ENCODE measurements around the gene NTF3.

NTF3 gene

DNA sequence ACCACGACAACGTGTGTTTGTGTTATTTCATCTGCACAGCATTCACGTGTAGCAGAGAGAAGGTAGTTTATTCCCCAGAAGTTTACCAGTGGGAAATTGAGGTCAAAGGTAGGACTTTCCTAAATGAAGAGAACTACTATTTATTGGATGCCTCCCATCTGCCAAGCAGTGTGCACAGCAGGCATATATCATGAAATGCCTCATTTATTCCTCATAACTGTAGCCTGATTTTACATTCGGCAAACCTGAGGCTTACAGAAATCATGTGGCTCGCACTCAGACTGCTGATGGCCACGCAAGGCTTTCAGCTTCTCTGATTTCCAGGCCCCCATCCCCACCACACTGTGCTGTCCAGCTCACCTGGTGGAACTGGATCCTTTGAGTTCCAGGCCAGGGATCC lies 33.5 kb downstream of the NTF3 start:
- ATAC-seq (no peak), DNase-seq (ENCODE audit: low spot score in 2 of 2) (no peak)
- H3K36me3 Mint-ChIP-seq, result no peaks in the 10 kb centered on the region
- no peaks in the 10 kb centered on the region for H3K4me1 Mint-ChIP-seq
- no peak overlapping the region for H3K4me3 Mint-ChIP-seq
- H3K27ac Mint-ChIP-seq, result no peak overlapping the region
- no peaks in the 10 kb centered on the region for H3K9me3 Mint-ChIP-seq

DNA sequence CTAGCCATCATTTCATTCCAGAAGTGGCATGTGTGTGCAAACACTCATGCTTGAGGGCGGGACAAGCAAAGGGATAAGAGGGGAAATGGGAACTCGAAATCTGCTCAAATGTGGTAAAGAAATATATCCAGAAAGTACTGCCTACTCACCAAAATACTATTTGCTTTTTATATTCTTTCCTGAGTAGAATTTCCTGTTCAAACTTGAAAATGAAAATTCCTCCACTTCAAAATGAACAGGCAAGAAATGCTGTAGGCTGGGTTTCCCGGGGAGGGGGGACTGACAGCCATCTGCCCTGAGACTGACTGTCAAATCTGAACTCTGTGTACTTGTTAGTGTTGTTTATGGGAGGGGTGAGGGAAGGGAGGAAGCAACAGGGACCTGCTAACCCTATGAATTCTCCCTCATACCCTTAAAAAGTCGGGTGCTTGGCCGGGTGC lies 34.6 kb downstream of the NTF3 start:
- ATAC-seq, result no peak

DNA sequence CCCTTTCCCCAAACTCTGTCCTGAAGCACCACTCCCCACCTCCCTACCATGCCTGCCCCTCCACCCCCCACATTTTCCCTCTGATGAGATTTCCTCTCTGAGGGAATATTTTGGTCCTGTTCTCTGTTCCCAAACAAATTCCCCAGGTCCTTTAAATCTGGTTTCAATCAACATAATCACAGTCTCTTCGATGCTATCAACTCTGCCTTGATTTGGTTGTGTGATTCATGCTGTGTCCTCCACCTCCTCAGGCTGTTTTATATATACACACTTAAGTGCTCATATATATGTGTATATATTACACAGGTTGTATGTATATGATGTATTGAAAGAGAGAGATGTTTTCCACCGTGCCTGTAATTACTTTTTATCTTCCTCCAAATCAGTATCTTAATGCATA lies 36.0 kb downstream of the NTF3 start:
- no peak overlapping the region for H3K27ac Mint-ChIP-seq
- no peaks in the 10 kb centered on the region for H3K9me3 Mint-ChIP-seq
- H3K36me3 Mint-ChIP-seq, result no peaks in the 10 kb centered on the region
- H3K4me3 Mint-ChIP-seq, result no peak overlapping the region
- no peak for DNase-seq (ENCODE audit: low spot score in 2 of 2)
- no peak for ATAC-seq
- H3K4me1 Mint-ChIP-seq, result no peaks in the 10 kb centered on the region

More for the DNA sequence above, 34.6 kb downstream of the NTF3 start:
- H3K4me1 Mint-ChIP-seq, result no peaks in the 10 kb centered on the region
- DNase-seq (ENCODE audit: low spot score in 2 of 2), result no peak
- H3K9me3 Mint-ChIP-seq, result no peaks in the 10 kb centered on the region
- H3K4me3 Mint-ChIP-seq, result no peak overlapping the region
- H3K27ac Mint-ChIP-seq, result no peak overlapping the region
- H3K36me3 Mint-ChIP-seq, result no peaks in the 10 kb centered on the region

GRCh38 chr12:5470221-5470620 lies 38.3 kb downstream of the NTF3 start:
- H3K4me3 Mint-ChIP-seq, result no peak overlapping the region
- H3K36me3 Mint-ChIP-seq, result no peaks in the 10 kb centered on the region
- DNase-seq (ENCODE audit: low spot score in 2 of 2), result no peak
- ATAC-seq, result no peak
- H3K4me1 Mint-ChIP-seq, result no peaks in the 10 kb centered on the region
- no peaks in the 10 kb centered on the region for H3K9me3 Mint-ChIP-seq
- no peak overlapping the region for H3K27ac Mint-ChIP-seq

DNA sequence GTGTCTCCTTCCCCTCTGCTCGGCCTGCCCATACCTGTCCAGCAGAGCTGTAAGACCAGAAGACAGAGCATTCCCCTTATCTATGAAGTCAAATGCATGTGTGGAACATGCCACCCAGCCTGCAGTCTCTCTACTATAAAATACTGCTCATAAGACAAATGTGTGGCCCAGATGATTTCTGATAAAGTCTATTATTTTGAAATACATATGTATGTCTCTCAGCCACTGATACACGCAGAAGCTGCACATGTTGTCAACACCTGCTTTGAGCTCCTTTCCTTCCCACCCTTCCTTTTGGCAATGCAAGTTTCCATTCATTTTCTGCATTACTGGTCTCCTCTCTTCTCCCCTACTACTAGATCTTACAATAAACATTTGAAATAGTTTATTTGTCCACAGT lies 38.8 kb downstream of the NTF3 start:
- Mint-ChIP-seq H3K27ac (no peak overlapping the region), H3K4me3 (no peak overlapping the region), H3K9me3 (no peaks in the 10 kb centered on the region), H3K36me3 (no peaks in the 10 kb centered on the region), H3K4me1 (no peaks in the 10 kb centered on the region)
- ATAC-seq, result no peak
- no peak for DNase-seq (ENCODE audit: low spot score in 2 of 2)

- Mint-ChIP-seq H3K4me1 (no peaks in the 10 kb centered on the region), H3K4me3 (no peak overlapping the region), H3K27ac (no peak overlapping the region), H3K36me3 (no peaks in the 10 kb centered on the region), H3K9me3 (no peaks in the 10 kb centered on the region)
- ATAC-seq (no peak), DNase-seq (ENCODE audit: low spot score in 2 of 2) (no peak)
Measured at GRCh38 chr12:5473076-5473782, 41.3 kb downstream of the NTF3 start.

- H3K27ac Mint-ChIP-seq, result no peak overlapping the region
- H3K36me3 Mint-ChIP-seq, result no peaks in the 10 kb centered on the region
Measured at GRCh38 chr12:5473783-5474116, 41.8 kb downstream of the NTF3 start.

GRCh38 chr12:5476356-5476755 lies 44.4 kb downstream of the NTF3 start:
- Mint-ChIP-seq H3K4me3 (no peak overlapping the region), H3K4me1 (no peaks in the 10 kb centered on the region), H3K36me3 (no peaks in the 10 kb centered on the region), H3K9me3 (no peaks in the 10 kb centered on the region), H3K27ac (no peak overlapping the region)
- ATAC-seq (no peak), DNase-seq (ENCODE audit: low spot score in 2 of 2) (no peak)

More at GRCh38 chr12:5473783-5474116, 41.8 kb downstream of the NTF3 start:
- ATAC-seq (no peak), DNase-seq (ENCODE audit: low spot score in 2 of 2) (no peak)
- no peaks in the 10 kb centered on the region for H3K9me3 Mint-ChIP-seq
- no peaks in the 10 kb centered on the region for H3K4me1 Mint-ChIP-seq
- H3K4me3 Mint-ChIP-seq, result no peak overlapping the region

DNA sequence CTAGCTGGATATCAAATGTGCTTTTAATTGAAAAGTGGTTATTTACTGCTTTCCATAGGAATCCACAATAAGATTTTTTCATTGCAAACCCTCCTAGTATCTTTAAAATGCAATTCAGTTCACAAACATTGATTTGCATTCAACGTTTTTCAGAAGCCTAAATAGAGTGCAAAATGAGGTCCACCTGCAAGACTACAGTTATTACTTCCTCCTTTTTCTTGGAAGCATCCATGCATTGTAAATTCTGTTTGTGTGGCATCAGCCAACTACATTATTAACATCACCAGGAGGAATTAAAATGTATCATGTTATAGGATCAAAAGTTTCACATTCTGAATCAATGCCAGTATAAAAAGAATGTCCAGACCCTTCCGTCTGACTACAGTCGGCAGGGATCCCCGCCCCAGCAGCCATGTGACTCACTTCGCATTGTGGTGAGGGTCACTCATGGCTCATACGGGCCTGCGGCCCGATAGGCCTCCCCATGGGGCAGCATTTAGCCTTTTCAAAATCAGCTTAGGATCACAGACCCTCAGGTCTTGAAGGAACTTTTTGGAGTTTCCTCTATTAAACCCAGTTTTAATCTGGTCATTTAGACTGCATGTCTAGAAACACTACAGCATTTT lies 46.3 kb downstream of the NTF3 start:
- Mint-ChIP-seq H3K9me3 (no peaks in the 10 kb centered on the region), H3K4me1 (no peaks in the 10 kb centered on the region), H3K27ac (no peak overlapping the region), H3K36me3 (no peaks in the 10 kb centered on the region), H3K4me3 (no peak overlapping the region)
- DNase-seq (ENCODE audit: low spot score in 2 of 2) (no peak), ATAC-seq (no peak)

DNA sequence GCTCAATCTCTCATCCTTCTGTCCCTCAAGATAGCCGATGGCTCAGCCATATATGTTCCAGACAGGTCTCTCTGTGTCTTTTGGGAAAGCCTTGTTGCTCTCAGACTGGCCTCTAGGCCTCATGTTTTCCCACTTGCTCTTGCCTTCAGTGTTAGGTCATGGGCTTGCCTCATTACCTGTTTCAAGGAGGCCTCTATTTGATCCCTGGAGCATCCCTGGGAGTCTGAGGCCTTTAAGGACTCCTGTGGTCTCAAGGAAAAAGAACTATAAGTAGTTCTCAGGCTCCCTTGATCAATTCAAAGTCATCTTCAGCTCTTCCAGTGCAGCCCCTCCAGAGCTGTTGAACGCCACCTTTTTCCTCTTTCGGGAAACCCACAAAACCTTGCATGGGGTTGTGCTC lies 47.9 kb downstream of the NTF3 start:
- Mint-ChIP-seq H3K27ac (no peak overlapping the region), H3K4me1 (no peaks in the 10 kb centered on the region)
- ATAC-seq, result no peak

GRCh38 chr12:5480218-5480937 lies 48.5 kb downstream of the NTF3 start:
- Mint-ChIP-seq H3K9me3 (no peaks in the 10 kb centered on the region), H3K36me3 (no peaks in the 10 kb centered on the region), H3K4me3 (no peak overlapping the region), H3K27ac (no peak overlapping the region), H3K4me1 (no peaks in the 10 kb centered on the region)
- no peak for DNase-seq (ENCODE audit: low spot score in 2 of 2)
- ATAC-seq, result no peak

More for the DNA sequence above, 47.9 kb downstream of the NTF3 start:
- DNase-seq (ENCODE audit: low spot score in 2 of 2), result no peak
- Mint-ChIP-seq H3K9me3 (no peaks in the 10 kb centered on the region), H3K36me3 (no peaks in the 10 kb centered on the region), H3K4me3 (no peak overlapping the region)

- no peak overlapping the region for H3K4me3 Mint-ChIP-seq
Measured at GRCh38 chr12:5480938-5481303, 49.0 kb downstream of the NTF3 start.

GRCh38 chr12:5481645-5482044 lies 49.7 kb downstream of the NTF3 start:
- Mint-ChIP-seq H3K36me3 (no peaks in the 10 kb centered on the region), H3K4me3 (no peak overlapping the region), H3K9me3 (no peaks in the 10 kb centered on the region), H3K27ac (no peak overlapping the region), H3K4me1 (no peaks in the 10 kb centered on the region)
- ATAC-seq (no peak), DNase-seq (ENCODE audit: low spot score in 2 of 2) (no peak)

More at GRCh38 chr12:5480938-5481303, 49.0 kb downstream of the NTF3 start:
- H3K4me1 Mint-ChIP-seq, result no peaks in the 10 kb centered on the region
- no peaks in the 10 kb centered on the region for H3K36me3 Mint-ChIP-seq
- no peak overlapping the region for H3K27ac Mint-ChIP-seq
- ATAC-seq (no peak), DNase-seq (ENCODE audit: low spot score in 2 of 2) (no peak)
- no peaks in the 10 kb centered on the region for H3K9me3 Mint-ChIP-seq

DNA sequence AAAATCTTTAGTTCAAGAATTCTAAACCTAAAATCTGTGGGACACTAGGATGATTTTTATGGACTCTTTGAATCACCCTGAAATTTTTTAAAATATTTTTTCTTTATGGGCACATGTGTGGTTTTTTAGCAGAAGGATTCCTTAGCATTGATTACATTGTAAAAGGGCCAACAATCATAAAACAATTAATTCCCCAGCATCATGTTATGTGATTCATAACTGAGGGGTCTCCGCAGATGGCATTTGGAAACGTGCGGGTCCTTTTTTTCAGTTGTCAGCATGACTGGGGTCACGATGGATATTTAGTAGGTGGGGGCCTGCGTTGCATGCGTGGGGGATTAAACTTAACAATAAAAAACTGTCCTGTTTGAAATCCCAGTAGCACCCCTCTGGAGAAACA lies 52.5 kb downstream of the NTF3 start:
- no peak for DNase-seq (ENCODE audit: low spot score in 2 of 2)
- no peaks in the 10 kb centered on the region for H3K9me3 Mint-ChIP-seq
- no peaks in the 10 kb centered on the region for H3K36me3 Mint-ChIP-seq

DNA sequence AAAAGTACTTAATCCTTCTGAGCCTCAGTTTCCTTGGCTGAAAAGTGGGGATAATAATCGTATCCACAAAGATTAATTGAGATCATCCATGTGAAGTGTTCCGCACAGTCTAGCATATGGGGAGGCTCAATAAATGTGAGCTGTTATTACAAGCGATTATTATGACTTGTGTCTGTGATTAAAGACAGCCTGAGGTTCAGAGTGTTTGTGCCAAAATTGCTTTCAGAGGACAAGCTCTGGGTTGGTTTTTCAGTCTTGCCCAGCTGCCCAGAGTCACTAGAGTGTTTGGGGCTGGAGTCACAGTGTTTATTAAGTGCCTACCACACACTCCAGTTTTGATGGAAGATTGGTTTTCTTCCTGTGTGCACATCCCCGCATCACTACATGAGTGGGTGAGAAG lies 53.5 kb downstream of the NTF3 start:
- ATAC-seq (no peak), DNase-seq (ENCODE audit: low spot score in 2 of 2) (no peak)
- Mint-ChIP-seq H3K9me3 (no peaks in the 10 kb centered on the region), H3K36me3 (no peaks in the 10 kb centered on the region), H3K4me1 (no peaks in the 10 kb centered on the region), H3K27ac (no peak overlapping the region), H3K4me3 (no peak overlapping the region)

More for the DNA sequence above, 52.5 kb downstream of the NTF3 start:
- no peak for ATAC-seq
- no peak overlapping the region for H3K27ac Mint-ChIP-seq
- no peak overlapping the region for H3K4me3 Mint-ChIP-seq
- no peaks in the 10 kb centered on the region for H3K4me1 Mint-ChIP-seq

DNA sequence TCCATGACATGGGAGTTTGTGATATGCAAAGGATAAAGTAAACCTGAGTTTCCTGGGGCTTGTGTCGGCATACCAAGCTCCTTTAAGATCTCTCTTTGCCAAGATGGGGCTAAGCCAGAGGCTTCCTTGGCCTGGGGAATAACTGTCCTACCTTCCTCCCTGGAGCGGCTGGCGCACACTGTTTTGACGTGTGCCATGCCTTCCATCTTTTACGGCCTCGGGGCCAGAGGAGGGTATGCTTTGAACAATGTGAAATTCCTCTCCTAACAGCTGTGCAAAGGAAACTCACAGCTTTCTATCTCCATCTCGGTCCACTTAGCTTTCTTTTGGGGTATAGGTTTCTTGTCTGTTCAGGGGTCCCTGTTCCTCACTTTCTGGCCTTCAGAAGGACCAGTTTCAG lies 55.2 kb downstream of the NTF3 start:
- Mint-ChIP-seq H3K27ac (no peak overlapping the region), H3K36me3 (no peaks in the 10 kb centered on the region), H3K4me3 (no peak overlapping the region), H3K4me1 (no peaks in the 10 kb centered on the region), H3K9me3 (no peaks in the 10 kb centered on the region)
- ATAC-seq (no peak), DNase-seq (ENCODE audit: low spot score in 2 of 2) (no peak)

Measured in stimulated activated effector memory CD8-positive, alpha-beta T cell treated with anti-CD3 and anti-CD28 coated beads, Interleukin-12 subunit alpha, Interleukin-12 subunit beta, amount 100 ng/mL, for 72 hours (primary cell).